Keratinocyte (primary cell): Measurements from ENCODE around the gene B9D2. TPM values are rescaled to one million over a fixed set of nuclear protein-coding genes. Genes with fewer than 3 reads are reported as not detected.

Experiments
- DNase-seq: peaks from one replicate; pipeline ENCODE4 v3.0.0-alpha.2; 2011; ENCODE audit warnings: low read depth, missing footprints, low spot score
- FAIRE-seq: peaks from 2 replicates; lab custom pipeline; 2011; peaks lifted over from hg19 to GRCh38; lab: Jason Lieb, UNC
- H2AFZ ChIP-seq: 2 replicates; pipeline ENCODE4 v1.6.0; 2012; ENCODE audit warnings: low read length, control low read depth, inconsistent platforms; ENCODE audit not compliant: control insufficient read depth
- H3K27ac ChIP-seq: 2 replicates; pipeline ENCODE4 v1.5.1; 2011; ENCODE audit warnings: low read length; ENCODE audit not compliant: control insufficient read depth, insufficient read depth
- H3K27me3 ChIP-seq: 3 replicates; pipeline ENCODE4 v1.6.0; 2011; ENCODE audit warnings: low read length; ENCODE audit not compliant: control insufficient read depth, insufficient read depth; ENCODE audit errors: extremely low read depth
- H3K36me3 ChIP-seq, 2 experiments: 2 replicates in 1 of 2; 3 replicates in 1 of 2; pipeline ENCODE4 v1.5.1; 2011; ENCODE audit warnings: low read length in 2 of 2, mild to moderate bottlenecking in 1 of 2; ENCODE audit not compliant: control insufficient read depth in 2 of 2, insufficient read depth in 2 of 2; ENCODE audit errors: extremely low read depth in 1 of 2
- H3K4me1 ChIP-seq: 3 replicates; pipeline ENCODE4 v1.5.1; 2011; ENCODE audit warnings: low read length; ENCODE audit not compliant: control insufficient read depth, insufficient read depth; ENCODE audit errors: extremely low read depth
- H3K4me2 ChIP-seq: 3 replicates; pipeline ENCODE4 v1.6.0; 2011; ENCODE audit warnings: low read depth, low read length; ENCODE audit not compliant: control insufficient read depth, insufficient read depth; ENCODE audit errors: extremely low read depth
- H3K4me3 ChIP-seq, 3 experiments: fragments of 200-600 bp in 1 of 3; sonication (generic) in 1 of 3; 2 replicates in 2 of 3; 3 replicates in 1 of 3; pipeline ENCODE4 v1.5.1; 2011 to 2016; ENCODE audit warnings: low read length in 3 of 3, mild to moderate bottlenecking in 3 of 3, control low read depth in 2 of 3, inconsistent platforms in 1 of 3, low read depth in 1 of 3, mixed read lengths in 1 of 3, mixed run types in 1 of 3, moderate library complexity in 1 of 3; ENCODE audit not compliant: control insufficient read depth in 2 of 3, insufficient read depth in 2 of 3; ENCODE audit errors: extremely low read depth in 1 of 3
- H3K79me2 ChIP-seq: 2 replicates; pipeline ENCODE4 v1.6.0; 2012; ENCODE audit warnings: low read length; ENCODE audit not compliant: control insufficient read depth, insufficient read depth
- H3K9ac ChIP-seq: 3 replicates; pipeline ENCODE4 v1.6.0; 2011; ENCODE audit warnings: low read length; ENCODE audit not compliant: control insufficient read depth, insufficient read depth; ENCODE audit errors: extremely low read depth
- H3K9me1 ChIP-seq: 3 replicates; pipeline ENCODE4 v1.6.0; 2011; ENCODE audit warnings: low read length; ENCODE audit not compliant: control insufficient read depth, insufficient read depth; ENCODE audit errors: extremely low read depth
- H3K9me3 ChIP-seq: 2 replicates; pipeline ENCODE4 v1.5.1; 2012; ENCODE audit warnings: low read depth, low read length; ENCODE audit not compliant: control insufficient read depth
- H4K20me1 ChIP-seq: 3 replicates; pipeline ENCODE4 v1.6.0; 2011; ENCODE audit warnings: low read length; ENCODE audit not compliant: control insufficient read depth, insufficient read depth; ENCODE audit errors: extremely low read depth
- EZH2 ChIP-seq: IDR thresholded peaks from one replicate; pipeline ENCODE4 v1.6.1; 2012; ENCODE audit warnings: inconsistent platforms, mild to moderate bottlenecking, low read length, moderate library complexity
- dilution Hi-C: fragments of 300-500 bp; cut with MboI; formaldehyde crosslinking; loops from one replicate; pipeline ENCODE4 v1.7.0; 2020; ENCODE audit warnings: low sequenced_read_pairs; ENCODE audit not compliant: extremely low pct_ligation_motif_present
- polyA plus RNA-seq, 5 experiments: library from polyadenylated mRNA; depleted of rRNA in 3 of 5; stranded (reverse) in 3 of 5; stranded (forward) in 1 of 5; unstranded in 1 of 5; fragments of >200 nt; gene quantifications; 1 replicate in 1 of 5; 2 replicates in 3 of 5; 3 replicates in 1 of 5; pipeline versions ENCODE4 v1.2.1 to v1.2.3, GENCODE V29; 2011 to 2012; ENCODE audit warnings: missing spikeins in 2 of 5, low read depth in 1 of 5, low replicate concordance in 1 of 5
- TF ChIP-seq, protein P1 (sequence below), 3 experiments: IDR thresholded peaks in 1 of 3; conservative IDR thresholded peaks in 1 of 3; optimal IDR thresholded peaks in 1 of 3; 2 replicates in 2 of 3; 3 replicates in 1 of 3; pipeline versions ENCODE3 to v1.5.1; 2011; ENCODE audit warnings: low read length in 3 of 3, mild to moderate bottlenecking in 3 of 3, moderate library complexity in 2 of 3, control low read depth in 1 of 3, inconsistent platforms in 1 of 3; ENCODE audit not compliant: insufficient read depth in 2 of 3; ENCODE audit errors: extremely low read depth in 1 of 3

The B9D2 gene
- polyA plus RNA-seq, 1 donor (not counting 4 experiments of a cell fraction or from before 2014, with no cell fraction given), result 2.8 TPM

DNA sequence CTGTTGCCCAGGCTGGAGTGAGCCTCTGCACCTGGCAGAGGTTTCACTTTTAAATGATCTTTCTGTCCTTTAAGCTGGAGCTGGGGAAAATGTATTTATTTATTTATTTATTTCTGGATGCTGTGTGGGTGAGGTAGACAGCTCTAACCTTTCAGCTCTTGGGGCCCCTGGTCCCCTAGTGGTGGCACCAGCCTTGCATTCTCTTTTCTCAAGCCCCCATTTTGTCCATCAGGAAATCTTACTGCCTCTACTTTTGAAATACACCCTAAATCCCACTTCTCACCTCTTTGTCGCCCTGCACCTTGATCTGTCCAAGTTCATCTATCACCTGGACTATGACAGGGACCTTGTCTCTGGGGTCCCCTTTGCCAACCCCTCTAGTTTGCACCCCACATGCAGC, 2.1 kb upstream of the B9D2 start:
- Histone ChIP-seq H3K9me1 (peaks cover 2% of the 10 kb centered on the region), H3K4me3 (no peak overlapping the region), H3K4me1 (peaks cover 26% of the 10 kb centered on the region), H3K36me3 (no peaks in the 10 kb centered on the region), H3K9ac (no peak overlapping the region), H4K20me1 (no peaks in the 10 kb centered on the region), H3K27ac (no peak overlapping the region), H2AFZ (no peak overlapping the region), H3K79me2 (peaks cover 12% of the 10 kb centered on the region), H3K9me3 (no peaks in the 10 kb centered on the region), H3K4me2 (no peak overlapping the region), H3K27me3 (no peaks in the 10 kb centered on the region)
- no peak for TF ChIP-seq EZH2
- TF ChIP-seq, protein P1, sequence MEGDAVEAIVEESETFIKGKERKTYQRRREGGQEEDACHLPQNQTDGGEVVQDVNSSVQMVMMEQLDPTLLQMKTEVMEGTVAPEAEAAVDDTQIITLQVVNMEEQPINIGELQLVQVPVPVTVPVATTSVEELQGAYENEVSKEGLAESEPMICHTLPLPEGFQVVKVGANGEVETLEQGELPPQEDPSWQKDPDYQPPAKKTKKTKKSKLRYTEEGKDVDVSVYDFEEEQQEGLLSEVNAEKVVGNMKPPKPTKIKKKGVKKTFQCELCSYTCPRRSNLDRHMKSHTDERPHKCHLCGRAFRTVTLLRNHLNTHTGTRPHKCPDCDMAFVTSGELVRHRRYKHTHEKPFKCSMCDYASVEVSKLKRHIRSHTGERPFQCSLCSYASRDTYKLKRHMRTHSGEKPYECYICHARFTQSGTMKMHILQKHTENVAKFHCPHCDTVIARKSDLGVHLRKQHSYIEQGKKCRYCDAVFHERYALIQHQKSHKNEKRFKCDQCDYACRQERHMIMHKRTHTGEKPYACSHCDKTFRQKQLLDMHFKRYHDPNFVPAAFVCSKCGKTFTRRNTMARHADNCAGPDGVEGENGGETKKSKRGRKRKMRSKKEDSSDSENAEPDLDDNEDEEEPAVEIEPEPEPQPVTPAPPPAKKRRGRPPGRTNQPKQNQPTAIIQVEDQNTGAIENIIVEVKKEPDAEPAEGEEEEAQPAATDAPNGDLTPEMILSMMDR (optimal IDR thresholded peaks at IDR 0.05 in 1 of 3, IDR thresholded peaks at IDR 0.05 in 1 of 3, conservative IDR thresholded peaks at IDR 0.05 in 1 of 3; ENCODE audit: extremely low read depth in 1 of 3, insufficient read depth in 2 of 3, low read length in 3 of 3), result peak in 2 of 3 experiments; percentile 21 to 22
- dilution Hi-C loops, result no loop called here
- FAIRE-seq (no peak), DNase-seq (no peak)

DNA sequence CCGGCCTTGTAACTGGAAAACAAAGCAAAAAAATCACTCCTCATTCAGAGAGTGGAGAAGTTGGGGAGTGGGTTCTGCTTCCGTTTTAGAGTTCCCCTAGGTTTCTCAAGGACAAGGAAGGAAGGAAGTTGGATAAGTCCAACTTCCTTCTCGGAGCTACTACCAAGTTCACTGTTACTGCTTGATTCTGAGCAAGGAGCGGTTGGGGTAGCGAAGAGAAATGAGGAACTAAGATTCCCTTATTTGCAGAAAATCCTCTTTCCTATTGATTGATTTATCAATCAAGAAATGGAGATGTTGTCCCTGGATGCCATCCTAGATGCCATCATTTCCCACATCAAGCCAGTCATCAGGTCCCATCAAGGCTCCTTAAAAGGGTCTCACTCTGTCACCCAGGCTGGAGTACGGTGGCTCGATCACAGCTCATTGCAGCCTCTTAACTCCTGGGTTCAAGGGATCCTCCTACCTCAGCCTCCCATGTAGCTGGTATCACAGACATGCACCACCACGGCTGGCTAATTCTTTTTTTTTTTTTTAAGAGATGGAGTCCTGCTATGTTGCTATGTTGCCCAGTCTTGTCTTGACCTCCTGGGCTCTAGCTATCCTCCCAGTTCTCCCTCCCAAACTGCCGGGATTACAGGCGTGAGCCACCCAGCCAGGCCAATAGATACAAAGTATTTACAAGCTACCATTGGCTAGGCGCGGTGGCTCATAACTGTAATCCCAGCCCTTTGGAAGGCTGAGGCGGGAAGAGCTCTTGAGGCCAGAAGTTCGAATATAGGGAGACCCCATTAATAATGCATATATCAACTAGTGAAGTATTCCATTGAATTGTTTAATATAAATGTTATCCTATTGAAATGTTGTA, 809 bp upstream of the B9D2 start:
- Histone ChIP-seq H3K4me1 (peaks cover 26% of the 10 kb centered on the region), H3K9ac (peak overlapping the region; percentile 91), H3K27me3 (no peaks in the 10 kb centered on the region), H3K4me2 (peak overlapping the region; percentile 91), H3K4me3 (peak overlapping the region; percentile 70 to 88 (median 74)), H3K9me3 (no peaks in the 10 kb centered on the region), H4K20me1 (no peaks in the 10 kb centered on the region), H3K36me3 (no peaks in the 10 kb centered on the region), H2AFZ (peak overlapping the region; percentile 52), H3K79me2 (peaks cover 12% of the 10 kb centered on the region), H3K27ac (peak overlapping the region; percentile 82), H3K9me1 (peaks cover 2% of the 10 kb centered on the region)
- no peak for DNase-seq
- TF ChIP-seq EZH2, result no peak
- TF ChIP-seq, protein P1 (optimal IDR thresholded peaks at IDR 0.05 in 1 of 3, IDR thresholded peaks at IDR 0.05 in 1 of 3, conservative IDR thresholded peaks at IDR 0.05 in 1 of 3; ENCODE audit: extremely low read depth in 1 of 3, insufficient read depth in 2 of 3, low read length in 3 of 3), result no peak
- dilution Hi-C loops, result no loop called here
- FAIRE-seq, result no peak
